Stimulated activated CD4-positive, alpha-beta T cell treated with anti-CD3 and anti-CD28 coated beads, Interleukin-2, amount 100 ng/mL, for 4 hours (primary cell): ENCODE results near the gene FBF1.

Experiments
- DNase-seq: peaks from one replicate; pipeline ENCODE4 v3.0.0-alpha.2; 2020; ENCODE audit warnings: low read depth

Gene FBF1

DNA sequence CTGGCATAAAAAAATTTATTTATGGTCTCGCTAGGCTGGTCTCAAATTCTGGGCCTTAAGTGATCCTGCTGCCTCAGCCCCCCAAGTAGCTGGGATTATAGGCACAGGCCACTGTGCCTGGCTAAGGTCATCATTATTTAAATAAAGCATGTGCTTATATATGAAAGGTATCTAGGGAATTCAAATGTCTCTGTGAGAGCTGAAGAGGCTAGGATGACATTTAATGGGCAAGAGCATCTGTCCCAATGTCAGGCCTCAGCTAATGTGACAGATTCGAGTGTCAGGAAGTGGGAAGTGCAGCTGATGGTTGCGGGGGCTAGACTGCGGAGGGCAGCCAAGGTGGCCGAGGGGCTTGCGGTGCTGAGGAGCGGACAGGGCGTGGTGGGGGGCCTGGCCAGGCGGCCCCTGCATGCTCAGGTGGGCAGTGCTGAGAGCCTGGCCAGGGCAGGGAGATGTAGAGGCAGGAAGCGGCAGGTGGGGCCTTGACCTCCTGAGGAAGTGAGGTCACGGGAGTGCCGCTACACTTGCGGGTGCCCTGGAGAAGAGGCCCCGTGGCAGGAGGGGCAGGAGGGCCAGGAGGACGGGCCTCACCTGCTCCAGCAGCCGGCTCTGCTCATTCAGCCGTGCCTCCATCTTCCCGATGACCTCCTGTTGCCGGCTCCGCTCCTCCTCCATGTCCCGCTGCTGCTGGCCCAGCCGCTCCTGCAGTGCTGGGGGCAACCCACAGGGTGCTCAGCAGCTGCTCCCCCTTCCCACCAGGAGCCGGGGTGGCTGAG lies 23.5 kb downstream of the FBF1 start:
- no peak for DNase-seq

DNA sequence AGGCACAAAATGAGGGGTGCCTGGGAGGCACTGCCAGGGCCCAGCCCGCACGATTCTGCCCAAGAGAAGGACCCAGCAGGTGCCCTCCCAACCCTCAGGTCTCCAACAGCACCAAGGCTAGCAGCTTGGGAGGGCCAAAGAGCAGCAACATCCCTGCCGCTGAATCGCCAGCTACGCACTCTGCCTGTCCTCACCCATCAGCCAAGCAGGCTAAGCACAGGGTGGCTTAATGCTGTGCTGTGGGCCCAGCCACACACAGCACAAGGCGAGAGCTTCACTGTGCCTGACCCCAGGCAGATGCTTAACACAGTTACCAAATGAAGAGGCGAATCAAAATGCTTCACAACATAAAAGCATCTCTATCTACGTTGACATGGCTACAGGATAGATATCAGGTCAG lies 25.6 kb downstream of the FBF1 start:
- no peak for DNase-seq

DNA sequence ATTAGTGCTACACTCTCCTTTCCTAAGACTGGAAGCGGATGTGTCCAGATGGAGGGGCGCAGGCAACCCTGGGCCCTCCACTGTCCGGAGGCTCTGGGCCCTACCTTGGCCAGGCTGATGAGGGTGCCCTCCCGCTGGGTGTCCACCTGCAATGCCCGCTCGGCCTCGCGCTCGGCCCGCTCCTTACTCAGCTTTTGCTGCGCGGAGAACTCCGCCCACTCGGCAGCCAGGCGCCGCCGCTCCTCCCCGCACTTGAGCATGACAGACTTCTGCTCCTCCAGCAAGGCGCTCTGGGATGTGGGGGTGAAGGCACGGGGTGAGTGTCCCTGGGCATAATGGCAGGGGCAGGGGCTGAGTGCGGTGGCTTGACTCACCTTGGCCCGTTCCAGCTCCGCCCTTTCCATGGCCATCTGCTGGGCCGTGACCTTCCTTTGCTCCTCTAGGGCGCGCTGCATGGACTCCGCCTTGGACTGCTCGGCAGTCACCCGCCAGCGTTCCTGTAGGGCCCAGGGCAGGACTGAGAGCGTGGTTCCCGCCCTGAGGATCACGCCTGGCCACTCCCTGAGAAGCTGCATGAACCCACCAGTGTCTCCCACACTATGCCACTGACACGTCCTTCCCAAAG lies 26.1 kb downstream of the FBF1 start:
- DNase-seq, result no peak

DNA sequence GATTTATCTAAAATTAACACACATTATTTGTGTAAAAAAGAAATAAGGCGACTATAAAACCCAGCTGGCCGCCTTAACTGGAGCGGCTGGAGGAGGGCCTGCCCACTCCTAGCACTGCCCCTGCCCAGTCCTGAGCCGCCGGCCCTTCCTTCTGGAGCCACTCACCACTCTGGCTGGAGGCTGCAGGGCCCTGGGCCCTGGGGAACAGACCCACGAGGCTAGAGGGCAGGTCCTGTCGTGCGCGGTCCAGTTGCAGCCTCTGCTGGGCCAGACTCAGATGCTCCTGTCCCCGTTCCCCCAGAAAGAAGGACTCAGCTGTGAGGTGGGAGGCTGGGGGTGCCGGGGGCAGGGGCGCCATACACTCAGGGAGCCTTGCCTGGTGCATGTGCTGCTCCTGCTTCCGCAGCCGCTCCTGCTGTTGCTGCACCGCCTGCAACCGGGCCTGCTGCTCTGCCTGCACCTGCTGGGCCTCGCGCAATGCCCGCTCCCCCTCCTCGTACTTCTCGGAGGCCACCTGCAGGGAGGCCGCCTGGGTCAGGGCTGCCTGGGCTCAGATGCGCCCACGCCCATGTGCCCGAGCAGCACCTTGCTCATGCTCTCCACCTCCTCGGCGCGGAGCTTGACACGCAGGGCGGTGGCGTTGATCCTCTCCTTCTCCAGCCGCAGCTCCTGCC lies 27.2 kb downstream of the FBF1 start:
- DNase-seq, result no peak

DNA sequence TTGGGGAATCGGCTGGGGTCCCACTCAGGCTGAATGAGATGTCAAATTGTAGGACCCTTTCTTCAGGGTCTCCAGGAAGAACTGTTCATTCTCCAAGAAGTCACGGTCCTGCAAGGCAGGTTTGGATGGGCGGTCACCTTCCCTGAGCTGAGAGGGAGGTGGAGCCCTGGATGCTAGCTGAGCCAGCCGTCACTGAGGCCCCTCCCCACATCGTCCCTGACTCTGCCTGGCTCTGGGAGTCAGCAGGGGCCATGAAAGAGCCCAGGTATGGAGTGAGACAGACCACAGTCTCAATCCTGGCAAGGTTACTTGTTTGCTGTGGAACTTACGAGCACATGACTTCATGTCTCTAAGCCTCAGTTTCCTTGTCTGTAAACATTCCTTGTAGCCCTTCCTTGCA lies 30.1 kb downstream of the FBF1 start:
- no peak for DNase-seq

DNA sequence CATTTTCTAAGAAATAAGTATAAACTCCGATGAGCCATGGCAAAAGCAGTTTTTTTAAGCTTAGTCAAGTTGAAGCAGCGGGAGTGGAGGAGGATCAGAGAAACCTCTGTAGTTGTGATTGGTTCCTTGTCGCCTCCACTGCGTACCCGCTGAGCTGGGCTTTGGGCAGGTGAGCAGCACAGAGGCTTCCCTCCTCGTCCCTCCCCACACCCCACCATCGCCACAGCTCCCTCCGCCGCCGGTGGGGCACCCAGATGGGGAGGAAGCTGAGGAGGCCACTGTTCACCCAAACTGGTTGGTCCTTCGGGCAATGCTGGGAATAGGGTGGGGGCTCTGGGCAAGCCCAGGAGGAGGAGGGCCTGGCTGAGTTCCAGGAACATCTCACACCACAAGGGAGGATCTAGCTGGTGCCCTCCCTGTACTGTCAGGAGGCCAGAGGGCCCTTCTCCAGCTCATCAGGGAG lies 31.0 kb downstream of the FBF1 start:
- no peak for DNase-seq

DNA sequence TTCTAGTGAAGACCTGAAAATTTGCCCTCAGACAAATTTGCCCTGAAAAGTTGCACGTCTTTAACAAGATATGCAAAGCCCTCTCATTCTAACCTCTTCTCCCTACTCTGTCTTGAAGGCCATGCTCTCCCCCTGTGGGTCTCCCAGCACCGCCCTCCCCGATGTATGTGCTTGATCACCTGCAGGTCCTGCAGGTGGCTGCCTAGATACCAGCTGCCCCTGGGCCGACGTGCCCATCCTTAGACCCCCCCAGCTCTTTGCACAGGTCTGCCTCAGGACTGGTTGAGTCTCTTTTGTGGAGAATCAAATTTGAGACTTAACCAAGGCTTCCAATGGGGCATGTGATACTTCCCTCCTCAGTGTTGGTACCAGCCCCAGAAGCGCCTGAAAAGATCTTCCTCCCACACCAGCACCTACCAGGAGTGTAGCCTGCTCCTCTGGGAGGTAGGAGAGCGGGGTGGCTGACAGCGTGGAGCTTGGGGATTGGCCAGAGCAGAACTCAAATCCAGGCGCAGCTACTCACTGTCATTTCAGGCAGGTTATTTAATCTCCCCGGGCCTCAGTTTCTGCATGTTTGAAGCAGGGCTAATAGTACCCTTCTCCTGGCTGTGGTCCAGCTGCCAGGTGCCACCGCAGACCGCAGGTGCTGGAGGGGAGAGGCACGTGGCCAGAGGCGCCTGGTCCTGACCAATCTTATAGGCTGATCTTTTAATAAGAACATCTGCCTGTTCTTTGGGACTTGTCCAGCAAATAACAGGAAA lies 31.6 kb downstream of the FBF1 start:
- DNase-seq, result no peak

DNA sequence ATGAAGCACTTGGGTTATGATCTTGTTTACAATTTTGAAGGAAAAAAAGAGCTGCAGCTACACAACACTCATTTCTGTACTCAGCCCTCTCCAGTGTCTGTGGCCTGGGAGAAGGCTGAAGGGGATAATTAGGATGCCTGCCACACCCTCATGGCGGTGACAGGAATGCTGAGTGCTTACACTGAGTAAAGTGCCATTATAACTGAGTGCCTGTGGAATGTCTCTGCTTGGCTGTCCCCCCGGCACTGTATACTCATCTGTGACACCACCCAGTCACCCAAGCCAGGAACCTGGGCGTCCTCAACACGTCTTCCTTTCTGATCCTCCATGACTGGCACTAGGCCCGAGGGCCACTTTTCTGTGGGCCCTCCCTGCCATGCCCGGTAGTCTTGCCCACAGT lies 32.6 kb downstream of the FBF1 start:
- no peak for DNase-seq

DNA sequence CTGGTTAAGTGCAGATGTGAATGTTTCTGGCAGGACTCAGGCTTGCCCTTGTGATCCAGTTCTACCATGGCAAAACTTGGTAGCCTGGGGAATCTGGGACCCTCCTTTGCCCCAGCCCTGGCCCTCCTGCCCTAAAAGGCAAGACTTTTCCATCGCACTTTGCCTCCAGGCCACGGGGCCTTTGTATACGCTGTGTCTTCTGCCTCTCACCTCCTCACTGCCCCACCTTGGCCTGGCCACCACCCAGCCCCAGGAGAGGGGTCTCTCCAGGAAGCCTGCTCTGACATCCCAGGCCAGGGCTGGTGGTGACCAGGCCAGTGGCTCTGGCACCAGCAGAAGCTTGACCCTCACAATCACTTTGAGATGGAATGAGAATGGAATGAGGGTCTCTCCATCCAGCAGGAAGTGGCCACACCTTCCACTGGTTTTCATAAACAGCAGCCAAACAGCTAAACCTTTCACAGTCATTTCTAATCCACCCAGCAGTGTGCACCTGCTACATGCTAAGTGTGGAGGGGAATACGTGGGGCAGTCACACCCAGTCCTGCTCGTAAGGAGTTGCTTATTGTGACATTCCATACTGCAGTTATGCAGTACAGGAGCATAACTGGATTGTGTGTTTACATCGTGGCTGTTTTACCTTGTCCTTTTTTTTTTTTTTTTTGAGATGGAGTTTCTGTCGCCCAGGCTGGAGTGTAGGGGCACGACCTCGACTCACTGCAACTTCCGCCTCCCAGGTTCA lies 34.5 kb downstream of the FBF1 start:
- DNase-seq, result no peak

DNA sequence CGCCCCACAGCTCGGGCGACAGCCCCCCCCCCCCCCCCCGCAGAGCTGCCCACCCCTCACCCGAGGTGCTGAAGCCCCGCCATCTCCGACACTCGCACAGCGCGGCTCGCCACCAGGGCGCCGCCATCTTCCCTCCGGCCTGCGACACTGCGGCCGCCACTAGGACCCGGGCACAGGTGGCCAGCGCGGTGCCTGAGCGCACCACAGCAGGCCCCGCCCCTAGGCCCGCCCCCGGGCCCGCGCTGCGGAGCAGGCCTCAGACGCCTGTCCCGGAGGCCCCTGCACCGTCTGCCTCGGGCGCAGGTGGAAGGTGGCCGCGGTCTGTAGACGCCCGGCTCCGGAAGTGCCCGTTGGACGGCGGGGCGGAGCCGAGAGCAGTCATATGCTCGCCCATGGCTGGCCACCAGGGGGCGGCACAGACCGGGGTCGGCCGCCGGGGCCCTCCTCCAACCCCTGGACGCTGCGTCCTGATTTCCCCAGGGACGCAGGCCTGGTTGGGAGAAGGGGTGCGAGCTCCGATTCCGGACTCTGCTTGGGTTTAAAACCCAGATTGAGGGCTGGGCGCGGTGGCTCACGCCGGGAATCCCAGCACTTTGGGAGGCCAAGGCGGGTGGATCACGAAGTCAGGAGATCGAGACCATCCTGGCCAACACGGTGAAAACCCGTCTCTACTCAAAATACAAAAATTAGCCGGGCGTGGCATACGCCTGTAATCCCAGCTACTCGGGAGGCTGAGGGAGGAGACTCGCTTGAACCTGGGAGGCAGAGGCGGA lies 35.9 kb downstream of the FBF1 start, which contains the start of gene MRPL38:
MRPL38 (minus strand) TSS at position 136 of the 773 bp plus-strand sequence; CDS start at position 127, 9 bp downstream.
- DNase-seq, result peak; percentile 83

DNA sequence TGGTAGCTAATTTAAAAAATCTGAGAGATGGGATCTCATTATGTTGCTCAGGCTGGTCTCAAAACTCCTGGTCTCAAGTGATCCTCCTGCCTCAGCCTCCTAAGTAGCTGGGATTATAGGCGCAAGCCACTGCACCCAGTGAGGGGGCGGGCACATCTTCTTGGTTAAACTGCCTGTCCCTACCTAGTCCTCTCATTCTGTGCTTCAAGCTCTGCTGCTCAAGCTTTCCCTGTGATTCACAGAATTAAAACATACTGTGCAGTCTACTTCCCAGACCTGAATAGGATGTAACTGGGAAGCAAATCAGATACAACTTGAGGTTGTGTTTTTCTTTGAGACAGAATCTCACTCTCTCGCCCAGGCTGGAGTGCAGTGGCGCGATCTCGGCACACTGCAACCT lies 38.4 kb downstream of the FBF1 start:
- no peak for DNase-seq

DNA sequence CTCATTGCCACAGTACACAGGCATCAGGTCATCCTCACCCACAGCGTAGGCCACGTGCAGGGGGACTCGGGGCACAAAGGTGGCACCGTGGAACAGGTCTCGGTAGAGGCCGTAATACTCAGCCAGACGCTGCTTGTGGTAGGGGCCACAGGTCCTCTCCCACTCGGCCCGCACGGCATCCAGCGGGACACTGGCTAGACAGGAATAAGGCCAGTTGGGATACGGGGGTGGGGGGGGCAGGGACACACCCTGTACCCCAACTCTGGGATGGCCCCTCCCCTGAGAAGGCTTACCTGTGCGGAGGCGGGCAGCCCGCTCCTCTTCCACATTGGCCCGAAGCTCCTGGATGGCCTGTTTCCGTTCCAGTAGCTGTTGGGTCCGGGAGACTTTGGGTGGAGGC lies 39.1 kb downstream of the FBF1 start:
- no peak for DNase-seq

DNA sequence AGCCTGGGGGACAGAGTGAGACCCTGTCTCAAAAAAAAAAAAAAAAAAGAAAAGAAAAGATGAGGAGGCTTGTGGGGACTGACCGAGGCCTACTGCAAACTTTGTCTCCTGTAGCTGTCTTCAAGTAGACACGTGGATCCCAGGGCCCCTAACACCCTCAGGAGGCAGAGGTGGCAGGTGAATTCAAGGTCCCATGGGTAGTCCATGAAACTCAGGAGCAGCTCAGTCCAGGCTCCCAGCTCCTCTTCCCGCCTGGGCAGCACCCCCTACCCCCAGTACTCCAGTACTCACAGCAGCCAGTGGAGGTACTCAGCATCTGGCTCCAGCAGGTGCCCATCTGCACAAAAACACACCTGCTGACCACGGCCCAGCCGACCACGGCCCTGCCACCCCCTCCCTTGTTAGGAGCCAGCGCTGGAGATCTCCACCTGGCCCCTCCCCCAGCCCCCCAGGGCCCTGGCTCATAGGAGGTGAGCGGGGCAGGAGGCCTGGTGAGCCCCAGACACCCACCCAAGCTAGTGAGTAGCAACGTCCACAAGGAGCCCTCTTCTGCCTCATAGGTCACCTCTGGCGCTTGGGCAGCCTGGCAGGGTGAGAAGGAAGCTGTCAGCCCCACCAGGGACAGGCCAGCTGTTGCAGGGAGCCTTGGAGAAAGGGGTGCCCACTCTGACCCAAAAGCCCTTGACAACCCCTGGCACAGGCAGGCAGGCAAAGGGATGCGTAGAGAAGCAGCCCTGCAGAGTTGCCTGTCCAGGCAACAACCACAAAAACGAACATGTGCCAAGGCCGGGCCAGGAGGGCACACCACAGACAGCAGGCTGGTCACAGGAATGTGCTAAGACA lies 39.9 kb downstream of the FBF1 start:
- no peak for DNase-seq

DNA sequence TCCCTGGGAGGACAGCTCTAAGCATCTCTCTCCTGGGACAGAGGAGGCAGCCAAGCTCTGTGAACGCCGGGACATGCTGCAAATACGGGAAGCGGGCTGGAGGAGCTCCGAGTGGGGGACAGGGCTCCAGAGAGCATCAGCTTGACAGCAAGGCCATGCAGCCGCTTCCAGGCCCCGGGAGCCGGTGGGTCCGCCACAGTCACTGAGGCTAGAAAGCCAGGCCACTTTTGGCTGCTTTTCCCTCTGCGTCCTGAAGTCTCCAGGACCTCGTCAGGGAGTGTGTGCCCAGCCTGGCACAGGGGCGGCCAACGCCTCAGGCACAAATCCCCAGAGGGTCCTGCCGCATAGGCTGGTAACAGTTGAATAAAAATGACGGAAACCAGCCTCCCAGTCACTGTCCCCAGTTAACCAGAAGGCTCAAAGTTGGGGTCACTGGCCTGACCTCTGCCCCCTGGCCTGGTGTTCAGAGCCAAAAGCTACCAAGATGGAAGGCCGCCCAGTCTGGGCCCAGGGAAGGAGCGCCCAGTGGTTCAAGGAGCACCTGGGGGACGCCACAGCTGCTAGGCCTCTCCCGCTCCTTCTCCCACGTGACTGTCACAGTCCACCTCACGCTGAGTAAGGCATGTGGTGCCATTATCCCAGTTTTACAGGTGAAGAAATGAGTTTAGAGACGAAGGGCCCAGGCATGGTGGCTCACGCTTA lies 40.9 kb downstream of the FBF1 start:
- no peak for DNase-seq

DNA sequence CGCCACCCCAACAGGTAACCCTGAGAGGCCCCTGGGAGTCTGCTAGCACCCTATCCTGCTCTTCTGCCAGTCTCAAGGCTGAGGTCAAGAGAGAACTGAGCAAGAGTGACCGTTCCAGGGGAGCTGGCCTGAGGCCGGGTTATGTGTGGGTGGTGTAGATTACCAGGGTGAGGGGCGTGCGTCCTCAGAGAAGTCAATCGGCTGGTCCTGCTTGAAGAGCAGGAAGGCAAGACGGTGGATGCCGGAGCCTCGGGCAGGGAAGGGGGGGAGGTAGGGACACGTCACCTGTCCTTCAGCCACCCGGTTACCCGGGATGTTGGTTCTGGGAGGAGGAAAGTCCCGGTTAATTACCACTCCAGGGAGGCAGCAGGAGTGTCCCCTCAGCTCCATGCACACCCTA lies 41.5 kb downstream of the FBF1 start:
- no peak for DNase-seq

DNA sequence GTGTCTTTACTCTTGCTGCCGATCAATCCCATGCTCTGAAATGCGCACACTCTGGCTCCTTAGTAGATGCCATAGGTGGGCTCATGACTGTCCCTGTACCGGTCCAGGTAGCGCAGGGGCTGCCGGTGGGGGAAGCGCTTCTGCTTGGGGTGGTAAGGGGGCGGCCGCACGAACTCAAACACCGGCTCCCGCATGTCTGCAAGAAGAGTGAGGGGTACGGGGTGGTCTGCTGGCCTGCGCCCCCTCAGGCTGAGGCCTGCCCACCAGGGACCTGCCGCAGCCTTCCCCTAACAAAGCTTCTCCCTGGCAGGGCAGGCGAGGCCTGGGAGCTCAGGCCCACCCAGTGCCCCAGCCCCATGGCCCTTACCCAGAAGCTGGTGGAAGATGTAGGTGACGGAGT lies 42.1 kb downstream of the FBF1 start:
- no peak for DNase-seq

DNA sequence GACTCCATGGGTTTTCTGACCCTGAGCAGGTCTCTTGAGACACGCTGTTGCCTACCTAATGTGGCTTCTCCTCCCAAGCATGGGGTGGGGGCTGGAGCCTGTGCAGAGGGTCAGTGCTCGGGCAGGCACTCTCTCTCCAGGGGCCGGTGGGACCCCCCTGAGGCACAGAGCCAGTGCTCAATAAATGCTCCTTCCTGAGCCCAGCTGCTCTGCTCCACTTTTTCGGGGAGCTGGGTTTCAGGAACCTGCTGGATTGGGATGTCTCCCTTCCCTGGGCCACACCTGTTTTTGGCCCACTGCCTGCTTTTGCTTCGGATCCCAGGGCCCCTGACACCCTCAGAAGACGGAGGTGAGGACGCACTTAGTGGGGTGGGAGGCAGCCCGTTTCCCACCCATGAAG lies 42.8 kb downstream of the FBF1 start:
- no peak for DNase-seq

DNA sequence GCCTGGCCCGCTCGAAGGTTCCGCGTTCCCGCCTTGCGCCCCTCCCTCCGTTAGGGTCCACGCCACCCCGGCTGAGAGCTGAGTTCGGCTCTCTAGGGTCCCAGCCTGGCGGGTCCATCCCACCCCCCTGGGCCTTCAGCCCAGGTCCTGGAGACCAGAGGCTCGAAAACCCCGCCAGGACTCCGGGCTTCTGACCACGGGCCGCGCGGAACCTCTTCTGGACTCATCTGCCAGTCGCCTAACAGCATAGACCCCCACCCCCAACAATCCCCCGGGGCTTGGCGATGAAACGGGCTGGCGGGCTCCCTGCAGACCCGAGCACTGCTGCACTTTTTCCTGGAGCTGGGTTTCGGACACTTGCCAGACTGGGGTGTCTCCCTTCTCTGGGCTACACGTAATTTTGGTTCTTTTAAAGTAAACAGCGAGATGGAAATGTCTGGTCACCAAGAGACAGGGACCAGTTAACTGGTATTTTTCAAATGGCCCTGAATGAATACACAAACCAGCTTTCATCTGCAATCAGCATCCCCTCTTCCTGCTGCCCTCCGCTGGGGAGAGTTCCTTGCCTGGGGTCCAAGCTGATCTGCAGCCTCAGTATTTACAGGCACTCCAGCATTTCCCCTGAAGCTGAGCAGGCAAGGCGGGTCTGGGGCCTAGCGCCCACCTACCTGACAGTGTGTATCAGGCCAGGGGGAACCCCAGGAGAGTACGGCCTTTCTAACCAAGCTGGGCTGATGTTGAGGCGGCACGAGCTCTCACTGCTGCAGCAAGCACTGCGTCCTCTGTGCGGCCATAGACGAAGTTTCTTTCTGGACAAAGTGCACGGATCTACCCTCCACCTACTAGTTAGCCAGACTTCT lies 43.5 kb downstream of the FBF1 start:
- DNase-seq, result no peak
